ENCODE results near the gene MAD1L1.

DNA sequence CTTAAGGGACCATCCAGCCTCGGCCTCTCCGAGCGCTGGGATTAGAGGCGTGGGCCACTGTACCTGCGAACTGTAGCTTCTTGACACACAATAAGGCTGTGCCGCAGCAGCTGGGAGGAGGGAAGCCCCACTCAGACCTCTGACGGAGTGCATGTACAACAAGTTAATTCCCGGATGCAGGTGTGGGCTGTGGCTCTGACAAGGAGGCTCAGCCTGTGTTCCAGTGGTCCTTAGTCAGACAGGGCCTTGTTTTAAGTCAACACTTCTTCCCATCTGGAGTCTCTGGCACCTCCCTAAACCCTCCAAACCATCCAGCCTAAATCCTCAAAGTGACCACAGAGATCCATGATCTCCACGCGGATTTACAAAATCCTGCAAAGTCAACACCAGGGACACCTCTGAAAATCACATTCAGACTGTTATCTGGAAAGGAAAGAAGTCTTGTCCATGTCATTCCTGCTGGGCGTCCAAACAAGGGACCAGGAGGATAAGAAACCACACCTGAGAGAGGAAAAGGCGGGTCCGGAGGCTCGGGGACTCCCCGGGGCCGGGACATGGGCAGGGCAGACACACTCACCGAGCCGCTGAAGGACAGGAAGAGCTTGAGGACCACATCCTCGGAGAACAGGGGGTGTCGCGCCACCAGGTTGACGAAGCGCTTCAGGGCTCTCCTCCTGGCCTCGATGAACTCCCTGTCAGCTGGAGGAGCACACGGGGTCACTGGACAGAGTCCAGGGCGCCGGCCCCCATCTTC is 38.7 kb upstream of the MAD1L1 start:
- TF ChIP-seq, protein P1, sequence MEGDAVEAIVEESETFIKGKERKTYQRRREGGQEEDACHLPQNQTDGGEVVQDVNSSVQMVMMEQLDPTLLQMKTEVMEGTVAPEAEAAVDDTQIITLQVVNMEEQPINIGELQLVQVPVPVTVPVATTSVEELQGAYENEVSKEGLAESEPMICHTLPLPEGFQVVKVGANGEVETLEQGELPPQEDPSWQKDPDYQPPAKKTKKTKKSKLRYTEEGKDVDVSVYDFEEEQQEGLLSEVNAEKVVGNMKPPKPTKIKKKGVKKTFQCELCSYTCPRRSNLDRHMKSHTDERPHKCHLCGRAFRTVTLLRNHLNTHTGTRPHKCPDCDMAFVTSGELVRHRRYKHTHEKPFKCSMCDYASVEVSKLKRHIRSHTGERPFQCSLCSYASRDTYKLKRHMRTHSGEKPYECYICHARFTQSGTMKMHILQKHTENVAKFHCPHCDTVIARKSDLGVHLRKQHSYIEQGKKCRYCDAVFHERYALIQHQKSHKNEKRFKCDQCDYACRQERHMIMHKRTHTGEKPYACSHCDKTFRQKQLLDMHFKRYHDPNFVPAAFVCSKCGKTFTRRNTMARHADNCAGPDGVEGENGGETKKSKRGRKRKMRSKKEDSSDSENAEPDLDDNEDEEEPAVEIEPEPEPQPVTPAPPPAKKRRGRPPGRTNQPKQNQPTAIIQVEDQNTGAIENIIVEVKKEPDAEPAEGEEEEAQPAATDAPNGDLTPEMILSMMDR (IDR thresholded peaks at IDR 0.05; ENCODE audit: extremely low read depth in 1 of 2, insufficient read depth in 1 of 2, low read depth in 1 of 2, low read length in 2 of 2) = no peak
- TF ChIP-seq JUN (IDR thresholded peaks at IDR 0.05; ENCODE audit: borderline replicate concordance, insufficient read depth, insufficient read length, low read depth) (no peak), EZH2 (IDR thresholded peaks at IDR 0.05; ENCODE audit: borderline replicate concordance, low read depth, low read length, severe bottlenecking) (no peak), POLR2AphosphoS5 (IDR thresholded peaks at IDR 0.05; ENCODE audit: insufficient read depth, low read depth, low read length) (no peak), POLR2A (IDR thresholded peaks at IDR 0.05; ENCODE audit: low read depth, low read length) (no peak)
- TF ChIP-seq, protein P2, sequence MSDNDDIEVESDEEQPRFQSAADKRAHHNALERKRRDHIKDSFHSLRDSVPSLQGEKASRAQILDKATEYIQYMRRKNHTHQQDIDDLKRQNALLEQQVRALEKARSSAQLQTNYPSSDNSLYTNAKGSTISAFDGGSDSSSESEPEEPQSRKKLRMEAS (IDR thresholded peaks at IDR 0.05; ENCODE audit: insufficient read depth, insufficient read length) = no peak
